Testis (tissue), 3 donors: ENCODE results near the gene RPTOR. TPM values are rescaled to one million over a fixed set of nuclear protein-coding genes. Genes with fewer than 3 reads are reported as not detected.

Source experiments
- DNase-seq: peaks from one replicate; pipeline ENCODE4 v3.0.0-alpha.2; 2019
- H3K27ac ChIP-seq, 2 donors: fragments of 200-600 bp; sonication (generic); one replicate each; pipeline ENCODE4 v1.5.1; 2019
- H3K27me3 ChIP-seq: fragments of 200-600 bp; sonication (generic); one replicate; pipeline ENCODE4 v1.5.1; 2019
- H3K36me3 ChIP-seq: fragments of 200-600 bp; sonication (generic); one replicate; pipeline ENCODE4 v1.5.1; 2017; ENCODE audit warnings: low read depth; ENCODE audit errors: missing control alignments
- H3K4me1 ChIP-seq: fragments of 200-600 bp; sonication (generic); one replicate; pipeline ENCODE4 v1.5.1; 2019
- H3K4me3 ChIP-seq, 2 donors: fragments of 200-600 bp; sonication (generic); one replicate each; pipeline ENCODE4 v1.5.1; 2017 to 2019
- H3K9me3 ChIP-seq: fragments of 200-600 bp; sonication (generic); one replicate; pipeline ENCODE4 v1.5.1; 2017
- CTCF ChIP-seq, 3 experiments: fragments of 450-650 bp in 2 of 3; fragments of 200-600 bp in 1 of 3; sonication (generic) in 1 of 3; IDR thresholded peaks; one replicate each; pipeline ENCODE4 v1.5.1; 2016 to 2019; ENCODE audit warnings: antibody characterized with exemption in 3 of 3, mild to moderate bottlenecking in 2 of 3, moderate library complexity in 1 of 3
- POLR2A ChIP-seq: fragments of 450-650 bp; IDR thresholded peaks from one replicate; pipeline ENCODE4 v1.6.1; 2017; ENCODE audit warnings: antibody characterized with exemption, mild to moderate bottlenecking, moderate library complexity
- WGBS, 2 donors: methylation state at CpG; one replicate each; pipeline ENCODE4 v1.1.5; 2018; 5-methylcytosine and 5-hydroxymethylcytosine counted together
- intact Hi-C: fragments of 100-400 bp; cut with DNase I; formaldehyde crosslinking; loops from one replicate; pipeline ENCODE4 v1.15.1; 2023; ENCODE audit warnings: low total_unique reads
- polyA plus RNA-seq: library from polyadenylated mRNA; stranded (reverse); fragments of 350-450 nt; fragmentation: Illumina TruSeq; extraction: RNeasy Lipid Tissue Mini Kit (QIAGEN cat#74804); gene quantifications from one replicate; pipeline ENCODE4 v1.2.3, GENCODE V29; 2014; ENCODE audit warnings: low read depth, low replicate concordance; ENCODE audit not compliant: insufficient read depth
- total RNA-seq, 2 donors: library from RNA; depleted of rRNA; stranded (reverse); fragments of >200 nt; gene quantifications; one replicate each; pipeline ENCODE4 v1.2.3, GENCODE V29; 2016

Gene RPTOR
- total and polyA plus RNA-seq, 3 donors from 2014 or later = 21.8 to 68.3 (median 56.6) TPM

GRCh38 chr17:80818871-80819270 lies 274.2 kb downstream of the RPTOR start:
- no peak for DNase-seq
- H3K27ac ChIP-seq = no peak overlapping the region
- H3K9me3 ChIP-seq = no peaks in the 10 kb centered on the region
- H3K36me3 ChIP-seq = no peaks in the 10 kb centered on the region
- H3K4me1 ChIP-seq = no peaks in the 10 kb centered on the region
- TF ChIP-seq CTCF (IDR thresholded peaks at IDR 0.05) = no peak
- no peak for TF ChIP-seq POLR2A
- WGBS, 2 donors = 92 to 93% methylated on average over 3 to 9 of the region's 9 CpGs
- intact Hi-C loops = no loop called here
- no peak overlapping the region for H3K4me3 ChIP-seq
- no peaks in the 10 kb centered on the region for H3K27me3 ChIP-seq

GRCh38 chr17:80819422-80820164 lies 275.0 kb downstream of the RPTOR start:
- no peaks in the 10 kb centered on the region for H3K9me3 ChIP-seq
- DNase-seq = no peak
- 87 to 88% methylated on average over 20 to 23 of the region's 23 CpGs for WGBS, 2 donors
- intact Hi-C loops = no loop called here
- no peak for TF ChIP-seq CTCF (IDR thresholded peaks at IDR 0.05)
- TF ChIP-seq POLR2A = no peak
- H3K4me3 ChIP-seq = no peak overlapping the region
- H3K27ac ChIP-seq = no peak overlapping the region
- no peaks in the 10 kb centered on the region for H3K4me1 ChIP-seq
- no peaks in the 10 kb centered on the region for H3K27me3 ChIP-seq
- no peaks in the 10 kb centered on the region for H3K36me3 ChIP-seq

GRCh38 chr17:80820331-80820730 lies 275.7 kb downstream of the RPTOR start:
- no peaks in the 10 kb centered on the region for H3K4me1 ChIP-seq
- TF ChIP-seq CTCF (IDR thresholded peaks at IDR 0.05) (no peak), POLR2A (no peak)
- H3K9me3 ChIP-seq = no peaks in the 10 kb centered on the region
- DNase-seq = no peak
- no peak overlapping the region for H3K27ac ChIP-seq
- H3K27me3 ChIP-seq = no peaks in the 10 kb centered on the region
- intact Hi-C loops = no loop called here
- 90 to 93% methylated on average over 13 of the region's 13 CpGs for WGBS, 2 donors
- H3K4me3 ChIP-seq = no peak overlapping the region
- H3K36me3 ChIP-seq = no peaks in the 10 kb centered on the region

GRCh38 chr17:80821546-80821945 lies 276.9 kb downstream of the RPTOR start:
- WGBS, 2 donors = 95 to 96% methylated on average over 18 of the region's 18 CpGs
- intact Hi-C loops = no loop called here
- no peak for DNase-seq

More at GRCh38 chr17:80821546-80821945, 276.9 kb downstream of the RPTOR start:
- no peaks in the 10 kb centered on the region for H3K4me1 ChIP-seq
- H3K27ac ChIP-seq = no peak overlapping the region
- no peaks in the 10 kb centered on the region for H3K36me3 ChIP-seq
- H3K27me3 ChIP-seq = no peaks in the 10 kb centered on the region
- TF ChIP-seq CTCF (IDR thresholded peaks at IDR 0.05) (no peak), POLR2A (no peak)
- no peaks in the 10 kb centered on the region for H3K9me3 ChIP-seq
- no peak overlapping the region for H3K4me3 ChIP-seq
